ENCODE measurements around the gene MGMT. TPM values are rescaled to one million over a fixed set of nuclear protein-coding genes. Genes with fewer than 3 reads are reported as not detected.

Gene MGMT
- total RNA-seq, 2 experiments from 2014 or later, result 20.9 to 23.3 TPM

- Mint-ChIP-seq H3K36me3 (peaks cover 61% of the 10 kb centered on the region), H3K4me1 (no peaks in the 10 kb centered on the region), H3K4me3 (no peak overlapping the region), H3K9me3 (peaks cover 34% of the 10 kb centered on the region), H3K27me3 (no peaks in the 10 kb centered on the region), H3K27ac (no peak overlapping the region)
- no peak for DNase-seq
Observed at GRCh38 chr10:129745186-129745750, 278.2 kb downstream of the MGMT start.

- H3K4me1 Mint-ChIP-seq, result peaks cover 10% of the 10 kb centered on the region
- H3K27me3 Mint-ChIP-seq, result no peaks in the 10 kb centered on the region
- no peak for DNase-seq
- peaks cover 35% of the 10 kb centered on the region for H3K9me3 Mint-ChIP-seq
- H3K36me3 Mint-ChIP-seq, result peaks cover 40% of the 10 kb centered on the region
- no peak overlapping the region for H3K4me3 Mint-ChIP-seq
- H3K27ac Mint-ChIP-seq, result no peak overlapping the region
Observed at GRCh38 chr10:129754211-129755050, 287.4 kb downstream of the MGMT start.

- DNase-seq, result no peak
- Mint-ChIP-seq H3K27ac (no peak overlapping the region), H3K4me3 (no peak overlapping the region), H3K36me3 (peaks cover 37% of the 10 kb centered on the region), H3K27me3 (no peaks in the 10 kb centered on the region), H3K4me1 (peaks cover 10% of the 10 kb centered on the region), H3K9me3 (peaks cover 34% of the 10 kb centered on the region)
Observed at GRCh38 chr10:129755158-129755591, 288.1 kb downstream of the MGMT start.

GRCh38 chr10:129755621-129756020, 288.6 kb downstream of the MGMT start:
- no peaks in the 10 kb centered on the region for H3K27me3 Mint-ChIP-seq
- no peak overlapping the region for H3K27ac Mint-ChIP-seq
- peaks cover 36% of the 10 kb centered on the region for H3K36me3 Mint-ChIP-seq
- no peak overlapping the region for H3K4me3 Mint-ChIP-seq
- DNase-seq, result no peak
- peaks cover 33% of the 10 kb centered on the region for H3K9me3 Mint-ChIP-seq
- peaks cover 10% of the 10 kb centered on the region for H3K4me1 Mint-ChIP-seq

GRCh38 chr10:129756912-129757901, 290.2 kb downstream of the MGMT start:
- peaks cover 10% of the 10 kb centered on the region for H3K4me1 Mint-ChIP-seq
- no peaks in the 10 kb centered on the region for H3K27me3 Mint-ChIP-seq
- H3K27ac Mint-ChIP-seq, result peak overlapping the region; percentile 60
- H3K36me3 Mint-ChIP-seq, result peaks cover 39% of the 10 kb centered on the region
- H3K9me3 Mint-ChIP-seq, result peaks cover 18% of the 10 kb centered on the region
- H3K4me3 Mint-ChIP-seq, result peak overlapping the region; percentile 53
- DNase-seq, result no peak

- Mint-ChIP-seq H3K9me3 (peaks cover 7% of the 10 kb centered on the region), H3K27ac (no peak overlapping the region), H3K4me1 (peaks cover 10% of the 10 kb centered on the region), H3K4me3 (no peak overlapping the region), H3K36me3 (peaks cover 34% of the 10 kb centered on the region), H3K27me3 (no peaks in the 10 kb centered on the region)
- no peak for DNase-seq
Observed at GRCh38 chr10:129758207-129759021, 291.4 kb downstream of the MGMT start.

GRCh38 chr10:129759214-129760002, 292.4 kb downstream of the MGMT start:
- peaks cover 10% of the 10 kb centered on the region for H3K4me1 Mint-ChIP-seq
- H3K27me3 Mint-ChIP-seq, result no peaks in the 10 kb centered on the region
- H3K4me3 Mint-ChIP-seq, result no peak overlapping the region
- H3K9me3 Mint-ChIP-seq, result no peaks in the 10 kb centered on the region
- no peak for DNase-seq
- no peak overlapping the region for H3K27ac Mint-ChIP-seq
- peaks cover 25% of the 10 kb centered on the region for H3K36me3 Mint-ChIP-seq

GRCh38 chr10:129760003-129760315, 292.9 kb downstream of the MGMT start:
- Mint-ChIP-seq H3K27me3 (no peaks in the 10 kb centered on the region), H3K4me1 (peaks cover 10% of the 10 kb centered on the region), H3K4me3 (no peak overlapping the region), H3K9me3 (no peaks in the 10 kb centered on the region), H3K36me3 (peaks cover 24% of the 10 kb centered on the region), H3K27ac (no peak overlapping the region)
- no peak for DNase-seq

- Mint-ChIP-seq H3K36me3 (peaks cover 21% of the 10 kb centered on the region), H3K4me3 (no peak overlapping the region), H3K27ac (no peak overlapping the region), H3K27me3 (no peaks in the 10 kb centered on the region), H3K4me1 (peaks cover 10% of the 10 kb centered on the region), H3K9me3 (no peaks in the 10 kb centered on the region)
- DNase-seq, result no peak
Observed at GRCh38 chr10:129760416-129760815, 293.4 kb downstream of the MGMT start.

- H3K27me3 Mint-ChIP-seq, result no peaks in the 10 kb centered on the region
- H3K4me1 Mint-ChIP-seq, result peaks cover 8% of the 10 kb centered on the region
- no peak overlapping the region for H3K4me3 Mint-ChIP-seq
- no peak overlapping the region for H3K27ac Mint-ChIP-seq
- no peak for DNase-seq
- H3K9me3 Mint-ChIP-seq, result no peaks in the 10 kb centered on the region
- peaks cover 15% of the 10 kb centered on the region for H3K36me3 Mint-ChIP-seq
Observed at GRCh38 chr10:129761197-129761972, 294.3 kb downstream of the MGMT start.

GRCh38 chr10:129761981-129762956, 295.2 kb downstream of the MGMT start:
- Mint-ChIP-seq H3K9me3 (no peaks in the 10 kb centered on the region), H3K4me1 (peaks cover 3% of the 10 kb centered on the region), H3K36me3 (peaks cover 18% of the 10 kb centered on the region), H3K4me3 (no peak overlapping the region), H3K27me3 (no peaks in the 10 kb centered on the region), H3K27ac (no peak overlapping the region)
- DNase-seq, result no peak

All from activated naive CD8-positive, alpha-beta T cell treated with anti-CD3 and anti-CD28 coated beads for 36 hours (primary cell).